HG03520 (cell line): ENCODE data around the gene PLCB1.
A peak's percentile ranks its signal among the peaks of the same experiment; 100 is the strongest.
"Not testable (repeated sequence)": the region's sequence is repeated elsewhere in the genome, so short reads cannot be mapped to it uniquely, and the experiment has no call there.

Experiments
- ATAC-seq: cut with Tn5 transposase; IDR thresholded peaks from one replicate; pipeline ENCODE4 v1.9.1; 2021; ENCODE audit warnings: mild to moderate bottlenecking, moderate library complexity; ENCODE audit not compliant: unreplicated experiment

Gene PLCB1

DNA sequence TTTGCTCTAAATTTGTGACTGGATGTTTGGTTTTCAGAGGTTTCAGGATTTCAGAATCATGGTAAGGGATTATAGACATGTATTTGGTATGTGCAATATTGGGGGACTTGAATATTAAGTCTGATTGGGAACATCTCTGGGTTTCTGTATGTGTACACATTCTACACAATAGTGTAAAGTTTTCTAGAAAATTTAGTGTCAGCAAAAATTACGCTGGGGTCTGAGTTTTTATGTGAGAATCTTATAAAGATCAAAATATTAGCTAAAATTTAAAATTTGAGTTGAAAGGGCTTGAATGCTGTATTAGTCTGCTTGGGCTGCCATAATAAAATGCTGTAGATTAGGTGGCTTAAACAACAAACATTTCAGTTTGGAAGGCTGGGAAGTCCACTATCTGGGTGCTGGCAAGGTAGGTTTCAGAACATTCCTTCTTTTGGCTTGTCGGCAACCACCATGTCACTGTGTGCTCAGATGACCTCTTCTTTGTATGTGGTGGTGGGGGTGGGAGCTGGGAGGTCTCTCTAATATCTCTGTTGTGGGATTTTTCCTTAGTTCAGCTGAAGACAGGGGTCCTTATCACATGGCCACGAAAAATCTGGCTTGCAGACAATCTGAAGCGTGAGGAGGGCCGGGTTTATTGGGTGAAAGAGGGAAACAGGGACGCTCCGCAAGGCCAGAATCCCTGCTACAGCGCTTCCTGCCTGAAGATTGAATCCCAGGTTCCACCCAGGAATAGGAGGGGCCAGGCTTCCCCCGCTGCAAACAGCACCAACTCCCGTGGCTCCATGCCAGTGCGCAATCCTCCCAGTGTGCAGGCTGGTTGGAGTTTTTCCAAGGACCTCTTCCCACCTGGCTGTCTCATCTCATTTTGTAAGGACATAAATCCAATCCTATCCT lies 299.7 kb downstream of the PLCB1 start:
- ATAC-seq: no peak

DNA sequence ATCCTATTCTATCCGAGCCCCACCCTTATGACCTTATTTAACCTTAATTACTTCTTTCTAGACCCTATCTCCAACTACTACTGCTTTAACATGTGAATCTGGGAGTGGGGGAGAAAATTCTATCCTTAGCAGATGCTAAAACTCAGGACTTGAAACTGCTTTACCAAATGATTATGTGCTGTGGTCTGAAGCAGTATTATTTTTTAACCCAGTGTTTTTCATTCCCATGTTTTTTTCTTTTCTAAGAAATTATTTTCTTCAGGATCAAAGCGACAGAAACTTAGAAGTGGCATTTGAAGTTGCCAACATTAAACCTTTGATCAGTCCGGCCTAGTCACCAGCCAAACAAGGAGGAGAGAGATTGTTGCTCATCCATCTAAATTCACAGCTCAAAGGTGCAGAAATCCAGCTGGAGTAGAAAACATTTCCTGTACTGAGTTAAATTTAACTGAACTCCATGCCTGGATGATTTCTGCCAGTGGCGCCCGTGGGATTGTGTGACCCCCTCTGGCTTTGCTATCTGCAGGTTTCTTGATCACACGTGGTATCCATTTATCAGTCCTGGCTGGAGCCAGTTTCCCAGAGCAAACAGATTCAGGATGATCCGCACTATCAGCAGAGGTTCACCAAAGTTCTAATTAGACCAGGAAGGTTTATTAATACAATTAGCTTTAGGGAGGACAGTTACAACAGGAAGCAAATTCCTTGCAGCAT lies 300.5 kb downstream of the PLCB1 start:
- ATAC-seq: no peak

DNA sequence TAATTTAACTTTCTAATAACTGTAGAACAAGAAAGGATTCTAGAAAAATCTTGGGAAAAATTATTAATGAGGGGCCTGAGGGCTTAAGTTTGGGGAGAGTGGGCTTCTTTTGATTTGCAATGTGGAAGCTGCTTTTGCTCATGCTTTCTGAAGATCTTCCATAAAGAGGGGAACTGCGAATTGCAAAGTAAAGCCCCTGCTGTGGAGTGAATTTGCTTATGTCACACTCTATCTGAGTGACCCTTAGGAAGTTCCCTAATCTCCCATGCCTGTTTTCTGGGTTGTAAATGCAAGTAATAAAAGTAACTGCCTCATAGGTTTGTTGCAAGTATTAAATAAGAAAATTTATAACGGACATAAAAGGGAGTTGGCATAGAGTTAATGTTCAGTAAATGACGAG lies 301.2 kb downstream of the PLCB1 start:
- ATAC-seq: no peak

DNA sequence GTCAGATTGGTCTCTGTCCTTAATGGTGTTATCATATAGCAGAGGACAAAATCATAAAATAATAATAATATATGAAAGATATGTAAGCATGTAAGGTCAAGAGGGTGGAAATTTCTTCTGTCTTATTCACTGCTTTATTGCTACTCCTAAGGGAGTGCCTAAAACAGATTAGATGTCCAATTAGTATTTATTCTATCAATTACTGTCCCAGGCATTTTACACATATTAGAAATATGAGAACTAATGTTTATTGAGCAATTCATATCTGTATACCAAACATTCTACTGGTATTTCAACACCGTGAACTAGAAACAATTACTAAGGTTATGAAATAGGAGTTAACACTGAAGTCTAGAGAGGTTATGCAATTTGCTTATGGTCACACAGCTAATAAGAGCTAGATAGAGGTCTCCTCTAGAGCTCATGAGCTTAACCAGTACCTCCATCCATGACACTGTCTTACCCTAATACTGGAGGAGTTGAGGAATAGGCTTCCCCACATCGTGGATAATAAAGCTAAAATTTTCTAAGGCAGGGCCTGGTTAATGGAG lies 302.3 kb downstream of the PLCB1 start:
- ATAC-seq: no peak

DNA sequence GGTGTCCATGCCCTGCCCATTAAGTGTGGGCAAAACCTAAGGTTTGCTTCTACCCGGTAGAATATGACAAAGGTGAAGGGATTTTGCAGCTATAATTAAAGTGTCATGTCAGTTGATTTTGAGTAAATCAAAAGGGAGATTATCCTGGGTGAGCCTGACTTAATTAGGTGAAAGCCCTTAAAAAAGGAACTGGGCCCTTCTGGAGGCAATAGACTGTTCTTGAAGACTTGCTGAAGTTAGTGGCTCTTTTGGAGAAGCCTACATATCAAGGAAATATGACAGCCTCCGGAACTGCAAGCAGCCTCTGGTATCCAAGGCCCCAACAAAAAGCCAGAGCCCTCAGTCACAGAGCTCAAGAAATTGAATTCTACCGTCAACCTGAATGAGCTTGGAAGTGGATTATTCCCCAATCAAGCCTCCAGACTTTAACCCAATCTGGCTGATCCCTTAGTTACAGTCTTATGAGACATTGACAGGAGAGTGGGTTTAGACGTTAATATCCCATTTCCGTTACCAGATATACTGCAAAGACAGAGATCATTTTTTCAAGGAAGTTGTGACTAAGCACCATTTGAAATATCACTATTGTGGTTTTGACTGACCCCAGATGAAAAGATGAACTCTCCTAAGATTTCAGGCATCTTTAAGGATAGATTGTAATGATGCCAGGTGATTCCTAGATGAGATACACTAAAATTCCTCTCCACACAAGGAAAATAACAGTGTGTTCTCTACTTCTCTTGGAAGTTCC lies 303.4 kb downstream of the PLCB1 start:
- no peak for ATAC-seq

DNA sequence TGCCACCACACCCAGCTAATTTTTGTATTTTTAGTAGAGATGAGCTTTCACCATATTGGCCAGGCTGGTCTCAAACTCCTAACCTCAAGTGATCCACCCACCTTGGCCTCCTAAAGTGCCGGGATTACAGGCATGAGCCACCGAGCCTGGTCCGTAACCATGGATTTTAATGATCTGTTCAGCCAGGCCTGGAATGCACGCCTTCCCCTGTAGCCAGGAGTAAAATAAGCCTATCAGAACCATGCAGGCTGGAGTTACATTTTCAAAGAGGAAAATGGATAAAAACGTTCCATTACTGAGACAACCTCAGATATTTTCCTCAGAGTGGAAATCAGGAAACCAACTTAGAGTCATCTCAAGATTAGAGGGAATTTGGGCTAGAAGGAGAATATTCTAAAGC lies 304.9 kb downstream of the PLCB1 start:
- ATAC-seq: not testable (repeated sequence)

DNA sequence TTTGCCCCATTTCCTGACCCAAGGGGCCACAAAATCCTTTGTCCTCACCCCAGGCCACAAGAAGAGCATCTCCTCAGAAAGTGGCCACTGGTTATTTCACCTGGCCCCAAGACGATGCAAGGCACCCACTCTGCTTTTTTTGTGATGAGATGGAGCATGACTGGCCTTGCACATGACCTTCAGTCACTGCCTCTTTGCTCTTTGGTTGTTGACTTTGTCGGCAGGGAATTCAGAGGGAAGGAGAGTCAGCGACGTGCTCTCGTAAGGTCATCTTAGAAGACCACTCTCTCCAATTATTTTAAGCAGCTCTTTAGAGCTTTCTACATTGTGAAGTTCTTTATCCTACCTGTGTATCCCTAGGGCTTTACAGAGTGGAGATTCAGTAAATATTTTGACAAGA lies 306.7 kb downstream of the PLCB1 start:
- ATAC-seq: no peak

DNA sequence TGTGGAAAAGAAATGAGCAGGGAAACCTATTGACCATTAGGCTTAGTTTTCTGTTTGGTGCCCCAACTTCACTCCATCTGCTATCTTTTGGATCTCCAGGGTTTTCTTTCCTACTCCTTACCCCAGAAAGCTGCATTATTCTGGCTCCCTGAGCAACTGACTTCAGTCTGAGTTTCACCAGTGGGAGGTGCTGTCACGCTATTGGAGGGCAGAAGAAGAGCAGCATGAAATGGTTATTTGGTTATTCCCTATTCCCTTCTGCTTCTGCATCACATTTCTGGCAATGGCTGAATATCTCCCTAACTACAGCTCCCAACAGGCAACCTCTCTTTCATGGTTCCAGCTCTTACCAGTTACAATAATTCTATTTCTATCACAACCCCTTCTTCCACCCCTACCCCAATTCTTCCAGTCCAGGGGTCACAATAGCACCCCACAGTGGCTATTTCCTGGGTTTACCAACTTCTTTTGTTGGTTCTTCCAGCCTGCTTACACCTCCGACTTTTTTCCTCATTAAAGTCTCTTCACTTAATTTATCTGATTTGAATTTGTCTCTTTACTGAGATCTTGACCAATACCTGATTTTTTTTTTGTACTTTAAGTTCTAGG lies 311.5 kb downstream of the PLCB1 start:
- no peak for ATAC-seq

DNA sequence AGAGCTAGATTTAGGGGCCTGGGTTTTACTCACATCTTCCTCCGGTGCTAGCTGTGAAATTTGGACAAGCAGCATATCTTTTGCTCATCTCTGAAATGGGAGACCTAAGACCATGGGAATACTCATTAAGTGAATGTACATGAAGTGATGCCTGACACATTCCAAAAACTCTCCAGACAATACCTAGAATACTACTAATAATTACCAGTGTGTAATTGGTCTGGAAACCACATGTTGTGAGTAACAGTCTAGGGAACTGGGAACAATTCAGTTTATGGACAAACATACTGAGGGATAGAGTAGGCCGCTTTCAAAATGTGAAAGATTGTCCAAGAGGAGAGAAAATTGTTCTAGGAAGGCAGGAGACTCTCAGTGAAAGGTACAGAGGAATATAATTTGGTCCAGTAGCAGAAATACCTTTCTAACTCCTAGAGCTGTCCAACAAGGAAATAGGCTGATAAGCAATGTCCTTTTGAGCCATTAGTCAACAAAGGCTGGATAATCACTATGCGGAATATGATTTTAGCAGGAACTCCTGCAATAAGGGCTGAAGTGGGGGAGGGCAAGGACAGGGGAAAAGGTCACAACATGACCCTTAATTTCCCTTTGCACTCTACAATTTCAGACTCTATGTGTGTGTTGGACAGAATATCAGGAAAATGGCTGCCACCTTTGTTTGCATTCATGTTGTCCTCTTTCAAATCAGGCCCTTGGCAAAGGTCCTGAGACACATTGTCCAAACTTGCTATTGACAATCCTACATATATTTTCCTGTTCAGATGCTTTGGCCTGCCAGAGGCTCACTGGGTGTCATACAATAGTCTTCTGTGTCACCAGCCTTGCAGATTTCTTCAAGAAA lies 315.4 kb downstream of the PLCB1 start:
- ATAC-seq: no peak

DNA sequence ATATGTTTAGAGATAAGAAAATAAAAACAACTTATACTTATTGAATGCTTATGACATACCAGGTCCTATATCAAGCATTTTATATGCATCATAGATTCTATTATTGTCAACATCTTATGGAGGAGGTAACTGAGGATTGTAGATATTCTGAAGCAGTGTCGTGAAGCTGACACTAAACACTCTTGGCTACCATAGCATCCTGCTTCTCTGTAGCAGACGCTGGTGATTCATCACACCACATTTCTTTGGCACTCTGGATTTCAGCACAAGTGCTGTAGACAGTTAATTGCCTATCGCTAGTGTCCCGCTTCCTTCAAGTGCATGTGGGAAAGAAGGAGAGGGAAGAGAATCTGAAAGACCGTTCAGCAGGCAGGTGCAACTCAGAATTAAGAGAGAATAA lies 317.1 kb downstream of the PLCB1 start:
- ATAC-seq: no peak

DNA sequence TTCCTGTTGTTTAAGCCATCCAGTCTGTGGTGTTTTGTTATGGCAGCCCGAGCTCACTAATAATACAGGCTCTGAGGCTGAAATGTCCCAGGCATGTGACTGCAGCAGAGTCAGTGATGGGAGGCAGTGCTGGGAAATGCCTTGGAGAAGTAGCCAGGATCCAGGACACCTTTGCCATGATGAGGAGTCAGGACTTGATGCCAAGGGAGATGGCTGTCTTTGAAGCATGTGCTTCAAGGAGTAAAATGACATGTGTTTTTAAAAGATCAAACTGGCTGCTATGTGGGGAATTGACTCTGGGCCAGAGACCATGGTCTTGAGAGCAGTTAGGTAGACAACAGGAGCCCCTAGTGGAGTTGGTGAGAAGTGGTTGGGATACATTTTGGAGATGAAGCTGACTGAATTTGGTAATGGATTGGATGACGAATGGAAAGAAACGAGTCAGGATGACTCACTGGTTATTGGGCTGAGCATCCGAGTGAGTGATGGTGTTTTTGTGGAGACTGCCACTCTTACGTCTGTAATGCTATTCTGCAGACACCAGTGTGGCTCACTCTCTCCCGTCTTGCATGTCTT lies 322.2 kb downstream of the PLCB1 start:
- peak; percentile 74 for ATAC-seq

DNA sequence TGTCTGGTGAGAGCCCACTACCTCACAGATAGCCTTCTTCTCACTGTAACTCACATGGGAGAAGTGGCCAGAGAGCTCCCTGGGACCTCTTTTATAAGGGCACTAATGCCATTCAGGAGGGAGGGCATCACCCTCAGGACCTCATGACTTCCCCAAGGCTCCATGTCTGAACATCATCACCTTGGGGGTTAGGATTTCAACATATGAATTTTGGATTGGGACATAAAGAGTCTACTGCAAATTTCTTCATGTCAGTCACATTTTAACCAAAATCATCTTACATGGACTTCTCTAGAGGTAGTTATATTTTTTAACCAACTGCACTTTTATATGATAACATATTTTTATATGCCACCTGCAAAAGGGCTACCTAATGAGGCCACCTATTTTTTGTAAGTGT lies 324.7 kb downstream of the PLCB1 start:
- no peak for ATAC-seq

DNA sequence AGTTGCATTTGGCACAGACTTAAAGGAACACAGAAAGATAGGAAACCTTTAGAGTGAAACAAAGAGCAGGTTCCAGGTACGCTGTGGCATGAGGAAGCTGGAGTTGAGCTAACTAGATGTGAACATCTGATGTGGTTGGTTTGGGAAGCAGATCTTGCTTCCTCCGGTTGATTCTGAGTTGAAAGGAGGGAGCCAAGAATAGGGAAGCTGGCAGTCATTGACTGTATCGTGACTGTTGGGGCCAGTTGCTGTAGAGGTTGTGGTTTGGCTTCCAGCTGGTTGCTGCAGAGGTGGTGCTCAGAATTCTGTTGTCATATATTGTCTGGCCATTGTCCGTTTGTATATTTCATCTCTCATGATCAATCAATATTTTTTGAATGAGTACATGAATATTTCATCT lies 325.9 kb downstream of the PLCB1 start:
- ATAC-seq: no peak

DNA sequence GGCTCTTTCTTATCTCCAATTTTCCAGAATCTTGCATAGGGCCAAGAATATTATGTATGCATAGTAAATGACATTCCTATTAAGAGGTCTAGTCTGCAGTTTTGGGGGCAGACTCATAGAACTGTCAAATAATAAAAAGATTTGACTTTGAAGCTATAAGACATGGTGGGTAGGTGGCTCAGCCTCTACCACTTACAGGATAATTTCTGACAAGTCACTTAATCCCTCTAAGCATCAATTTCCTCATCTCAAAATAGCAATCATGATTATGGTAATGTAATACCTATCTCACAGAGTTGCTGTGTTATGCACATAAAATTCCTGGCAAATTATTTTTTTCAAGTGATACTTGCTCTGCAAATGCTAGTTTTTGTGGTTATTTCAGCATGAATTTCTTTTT lies 329.1 kb downstream of the PLCB1 start:
- no peak for ATAC-seq

DNA sequence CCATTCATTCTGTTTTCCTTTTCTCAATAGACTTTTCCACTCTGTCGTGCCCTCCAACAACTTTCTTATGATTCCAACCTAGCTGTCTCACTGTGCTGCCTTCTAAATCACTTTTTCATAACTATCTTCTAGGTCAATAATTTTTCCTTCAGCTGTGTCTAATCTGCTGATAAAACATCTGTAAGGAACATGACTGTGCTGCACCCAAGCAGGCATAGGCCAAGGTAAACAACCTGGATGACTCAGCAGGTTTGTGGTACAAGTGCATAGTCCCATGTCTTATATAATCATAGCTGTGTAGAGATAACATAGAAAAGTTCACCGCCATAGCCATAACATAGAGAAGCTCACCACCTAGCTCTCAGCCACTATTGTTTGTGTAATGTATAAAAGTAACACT lies 332.3 kb downstream of the PLCB1 start:
- no peak for ATAC-seq

DNA sequence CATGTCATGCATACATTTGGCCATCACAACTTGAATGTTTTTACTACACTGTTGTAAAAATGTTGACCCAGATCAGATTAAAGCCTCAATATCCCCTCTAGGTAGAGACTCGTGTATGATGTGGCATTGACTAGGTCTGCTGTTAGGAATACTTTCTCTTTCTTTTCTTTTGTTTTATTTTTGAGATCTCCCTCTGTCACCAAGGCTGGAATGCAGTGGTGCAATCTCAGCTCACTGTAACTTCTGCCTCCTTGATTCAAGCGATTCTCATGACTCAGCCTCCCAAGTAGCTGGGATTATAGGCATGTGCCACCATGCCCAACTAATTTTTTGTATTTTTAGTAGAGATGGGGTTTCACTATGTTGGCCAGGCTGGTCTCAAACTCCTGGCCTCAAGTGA lies 334.7 kb downstream of the PLCB1 start:
- not testable (repeated sequence) for ATAC-seq

DNA sequence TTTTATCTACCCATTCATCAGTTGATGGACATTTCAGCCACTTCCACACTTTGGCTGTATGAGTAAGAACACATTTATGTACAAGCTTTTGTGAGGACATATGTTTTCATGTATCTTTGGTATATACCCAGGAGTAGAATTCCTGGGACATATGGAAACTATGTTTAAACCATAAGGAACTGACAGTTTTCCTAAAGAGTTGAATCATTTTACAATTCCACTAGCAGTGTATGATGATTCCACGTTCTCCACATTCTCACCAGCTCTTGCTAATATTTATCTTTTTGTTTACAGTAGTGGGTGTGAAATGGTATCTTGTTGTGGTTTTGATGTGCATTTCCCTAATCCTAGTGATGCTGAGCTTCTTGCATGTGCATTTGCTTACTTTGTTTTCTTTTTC lies 338.1 kb downstream of the PLCB1 start:
- no peak for ATAC-seq

DNA sequence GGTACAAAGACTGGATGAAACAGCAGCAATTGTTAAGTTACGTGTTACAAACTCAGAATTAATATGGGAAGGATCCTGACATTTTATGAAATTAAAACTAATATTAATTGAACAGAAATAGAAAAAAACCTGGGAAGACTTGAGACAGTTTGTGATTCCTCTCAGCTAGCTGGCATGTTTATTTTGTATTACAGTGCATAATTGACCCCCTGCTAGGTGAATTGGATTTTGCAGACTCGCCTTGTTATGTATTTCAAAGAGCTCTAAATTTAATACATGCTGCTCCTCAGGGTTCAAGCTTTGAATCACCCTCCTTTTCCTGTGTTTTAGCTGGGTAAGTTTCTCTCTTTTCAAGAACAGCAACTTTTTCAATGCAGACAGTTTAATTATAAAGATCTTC lies 339.4 kb downstream of the PLCB1 start:
- no peak for ATAC-seq

DNA sequence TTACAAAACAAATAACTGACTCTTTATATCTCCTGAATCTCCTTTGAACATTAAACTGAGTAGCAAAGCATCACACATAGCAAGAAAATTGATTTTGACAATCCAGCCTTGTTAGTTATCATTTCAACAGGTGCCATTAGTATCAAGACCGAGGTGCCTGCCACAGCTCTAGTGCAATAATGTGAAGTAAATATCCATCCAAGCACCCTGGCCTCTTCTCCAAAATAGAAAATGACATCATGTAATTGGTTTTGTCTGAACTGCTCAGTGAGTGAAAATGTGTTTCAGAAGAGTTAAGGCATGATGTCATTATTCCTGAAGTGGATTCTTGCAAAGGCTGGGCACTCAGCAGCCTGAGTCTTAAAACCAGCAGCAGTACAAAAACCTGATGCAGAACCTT lies 341.4 kb downstream of the PLCB1 start:
- no peak for ATAC-seq
